Suprapubic skin (tissue), 4 donors: Measurements from ENCODE around the gene ARHGAP29. TPM values are rescaled to one million over a fixed set of nuclear protein-coding genes. Genes with fewer than 3 reads are reported as not detected.

Source experiments
- DNase-seq, 2 donors: peaks; one replicate each; pipeline ENCODE4 v3.0.0-alpha.2; 2019; ENCODE audit warnings: low spot score in 2 of 2
- H3K27ac ChIP-seq: fragments of 200-600 bp; sonication (generic); one replicate; pipeline ENCODE4 v1.5.1; 2019
- H3K27me3 ChIP-seq: fragments of 200-600 bp; sonication (generic); one replicate; pipeline ENCODE4 v1.5.1; 2019
- H3K36me3 ChIP-seq: fragments of 200-600 bp; sonication (generic); one replicate; pipeline ENCODE4 v1.5.1; 2019
- H3K4me1 ChIP-seq: fragments of 200-600 bp; sonication (generic); one replicate; pipeline ENCODE4 v1.5.1; 2019
- H3K4me3 ChIP-seq: fragments of 200-600 bp; sonication (generic); one replicate; pipeline ENCODE4 v1.5.1; 2019; ENCODE audit warnings: mild to moderate bottlenecking
- H3K9me3 ChIP-seq: fragments of 200-600 bp; sonication (generic); one replicate; pipeline ENCODE4 v1.5.1; 2019
- EP300 ChIP-seq: sonication (generic); formaldehyde crosslinking; IDR thresholded peaks from one replicate; pipeline ENCODE4 v1.6.1; 2017; ENCODE audit warnings: antibody characterized with exemption
- POLR2A ChIP-seq, 2 donors: fragments of 450-650 bp; IDR thresholded peaks; one replicate each; pipeline ENCODE4 v1.6.1; 2017; ENCODE audit warnings: antibody characterized with exemption in 2 of 2, mild to moderate bottlenecking in 2 of 2, moderate library complexity in 2 of 2
- POLR2AphosphoS5 ChIP-seq, 3 donors: sonication (generic); formaldehyde crosslinking; IDR thresholded peaks; one replicate each; pipeline ENCODE4 v1.6.1; 2017; ENCODE audit warnings: antibody characterized with exemption in 3 of 3
- whole genome bisulfite sequencing: methylation state at CpG from one replicate; pipeline ENCODE4 v1.1.5; 2018; 5-methylcytosine and 5-hydroxymethylcytosine counted together
- total RNA-seq, 4 donors: library from RNA; depleted of rRNA; stranded (reverse); fragments of >200 nt; gene quantifications; one replicate each; pipeline ENCODE4 v1.1.0, GENCODE V29; 2016
- TF ChIP-seq, protein P1 (sequence below), 2 donors: fragments of 200-600 bp in 1 of 2; fragments of 450-650 bp in 1 of 2; sonication (generic) in 1 of 2; IDR thresholded peaks; one replicate each; pipeline ENCODE4 v1.5.1; 2016 to 2019; ENCODE audit warnings: antibody characterized with exemption in 2 of 2, mild to moderate bottlenecking in 1 of 2, moderate library complexity in 1 of 2

ARHGAP29 gene
- total RNA-seq, 4 donors from 2014 or later, result 23.4 to 38.3 (median 28.6) TPM

- Histone ChIP-seq H3K27ac (no peak overlapping the region), H3K36me3 (no peaks in the 10 kb centered on the region), H3K27me3 (no peaks in the 10 kb centered on the region), H3K4me1 (peaks cover 21% of the 10 kb centered on the region), H3K4me3 (no peak overlapping the region), H3K9me3 (no peaks in the 10 kb centered on the region)
- no peak for DNase-seq
- no peak for TF ChIP-seq EP300
- TF ChIP-seq, protein P1, sequence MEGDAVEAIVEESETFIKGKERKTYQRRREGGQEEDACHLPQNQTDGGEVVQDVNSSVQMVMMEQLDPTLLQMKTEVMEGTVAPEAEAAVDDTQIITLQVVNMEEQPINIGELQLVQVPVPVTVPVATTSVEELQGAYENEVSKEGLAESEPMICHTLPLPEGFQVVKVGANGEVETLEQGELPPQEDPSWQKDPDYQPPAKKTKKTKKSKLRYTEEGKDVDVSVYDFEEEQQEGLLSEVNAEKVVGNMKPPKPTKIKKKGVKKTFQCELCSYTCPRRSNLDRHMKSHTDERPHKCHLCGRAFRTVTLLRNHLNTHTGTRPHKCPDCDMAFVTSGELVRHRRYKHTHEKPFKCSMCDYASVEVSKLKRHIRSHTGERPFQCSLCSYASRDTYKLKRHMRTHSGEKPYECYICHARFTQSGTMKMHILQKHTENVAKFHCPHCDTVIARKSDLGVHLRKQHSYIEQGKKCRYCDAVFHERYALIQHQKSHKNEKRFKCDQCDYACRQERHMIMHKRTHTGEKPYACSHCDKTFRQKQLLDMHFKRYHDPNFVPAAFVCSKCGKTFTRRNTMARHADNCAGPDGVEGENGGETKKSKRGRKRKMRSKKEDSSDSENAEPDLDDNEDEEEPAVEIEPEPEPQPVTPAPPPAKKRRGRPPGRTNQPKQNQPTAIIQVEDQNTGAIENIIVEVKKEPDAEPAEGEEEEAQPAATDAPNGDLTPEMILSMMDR (IDR thresholded peaks at IDR 0.05), result no peak
- TF ChIP-seq POLR2A (IDR thresholded peaks at IDR 0.05), result no peak
- no peak for TF ChIP-seq POLR2AphosphoS5 (IDR thresholded peaks at IDR 0.05)
- WGBS, result 61% methylated on average over 1 of the region's 1 CpG
These were observed 9.8 kb downstream of the ARHGAP29 start for GRCh38 chr1:94227624-94228023.

DNA sequence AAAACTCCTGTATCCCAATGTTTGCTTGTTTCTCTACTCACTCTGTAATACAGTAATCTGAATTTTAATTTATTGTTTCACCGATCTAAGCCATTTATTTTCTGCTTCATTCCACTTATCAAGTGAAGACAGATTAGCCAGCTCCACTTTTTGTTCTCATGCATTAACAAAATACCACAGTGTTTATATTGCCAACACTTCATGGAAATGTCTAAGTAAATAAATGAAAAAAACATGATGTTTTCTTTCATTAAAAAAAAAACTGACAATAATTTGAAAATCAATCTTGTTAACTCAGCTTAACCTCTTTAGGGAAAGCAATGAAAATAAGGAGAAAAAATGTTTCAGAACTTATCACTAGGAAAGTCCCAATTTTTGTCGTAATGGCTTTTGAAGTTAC, 11.5 kb downstream of the ARHGAP29 start:
- TF ChIP-seq POLR2AphosphoS5 (IDR thresholded peaks at IDR 0.05), result no peak
- TF ChIP-seq POLR2A (IDR thresholded peaks at IDR 0.05), result no peak
- TF ChIP-seq EP300, result no peak
- TF ChIP-seq, protein P1 (IDR thresholded peaks at IDR 0.05), result no peak
- Histone ChIP-seq H3K4me3 (no peak overlapping the region), H3K27ac (no peak overlapping the region), H3K27me3 (no peaks in the 10 kb centered on the region), H3K9me3 (no peaks in the 10 kb centered on the region), H3K36me3 (no peaks in the 10 kb centered on the region), H3K4me1 (peaks cover 18% of the 10 kb centered on the region)
- WGBS, result 69% methylated on average over 2 of the region's 2 CpGs
- DNase-seq, result no peak

DNA sequence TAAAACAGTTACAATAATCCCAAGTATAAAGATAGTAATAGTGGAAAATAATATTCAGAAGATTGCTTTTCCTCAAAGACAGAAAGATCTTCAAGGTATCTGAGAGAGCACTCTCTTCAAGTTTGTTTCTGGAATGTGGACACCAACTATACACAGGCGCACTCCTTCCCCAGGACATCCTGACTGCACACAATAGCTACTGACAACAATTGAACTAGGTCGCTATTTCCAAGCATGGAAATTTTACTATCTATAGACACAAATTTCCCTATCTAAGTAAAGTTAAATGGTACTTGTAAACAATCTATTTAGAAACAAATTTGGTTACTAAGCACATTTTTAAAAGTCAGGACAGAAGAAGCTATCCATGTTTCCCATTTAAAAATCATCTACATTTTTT, 19.1 kb downstream of the ARHGAP29 start:
- DNase-seq, result no peak
- TF ChIP-seq, protein P1 (IDR thresholded peaks at IDR 0.05), result no peak
- TF ChIP-seq POLR2AphosphoS5 (IDR thresholded peaks at IDR 0.05) (no peak), POLR2A (IDR thresholded peaks at IDR 0.05) (no peak), EP300 (no peak)
- WGBS, result 78% methylated on average over 2 of the region's 2 CpGs
- H3K4me1 ChIP-seq, result no peaks in the 10 kb centered on the region
- H3K36me3 ChIP-seq, result no peaks in the 10 kb centered on the region
- H3K4me3 ChIP-seq, result no peak overlapping the region
- H3K9me3 ChIP-seq, result no peaks in the 10 kb centered on the region
- H3K27me3 ChIP-seq, result no peaks in the 10 kb centered on the region
- H3K27ac ChIP-seq, result no peak overlapping the region

- no peaks in the 10 kb centered on the region for H3K27me3 ChIP-seq
- no peaks in the 10 kb centered on the region for H3K9me3 ChIP-seq
- H3K4me1 ChIP-seq, result no peaks in the 10 kb centered on the region
- H3K27ac ChIP-seq, result no peak overlapping the region
- no peak for TF ChIP-seq POLR2AphosphoS5 (IDR thresholded peaks at IDR 0.05)
- TF ChIP-seq, protein P1 (IDR thresholded peaks at IDR 0.05), result no peak
- no peak for TF ChIP-seq POLR2A (IDR thresholded peaks at IDR 0.05)
- no peak for TF ChIP-seq EP300
- H3K4me3 ChIP-seq, result no peak overlapping the region
- H3K36me3 ChIP-seq, result no peaks in the 10 kb centered on the region
- no peak for DNase-seq
These were observed 21.4 kb downstream of the ARHGAP29 start for GRCh38 chr1:94215955-94216354.

- WGBS, result 97% methylated on average over 1 of the region's 1 CpG
- H3K27me3 ChIP-seq, result no peaks in the 10 kb centered on the region
These were observed 27.4 kb downstream of the ARHGAP29 start for GRCh38 chr1:94209982-94210381.

More at GRCh38 chr1:94209982-94210381, 27.4 kb downstream of the ARHGAP29 start:
- TF ChIP-seq EP300 (no peak), POLR2AphosphoS5 (IDR thresholded peaks at IDR 0.05) (no peak), POLR2A (IDR thresholded peaks at IDR 0.05) (no peak)
- TF ChIP-seq, protein P1 (IDR thresholded peaks at IDR 0.05), result no peak
- H3K4me3 ChIP-seq, result no peak overlapping the region
- no peak for DNase-seq
- H3K4me1 ChIP-seq, result no peaks in the 10 kb centered on the region
- H3K9me3 ChIP-seq, result no peaks in the 10 kb centered on the region
- H3K36me3 ChIP-seq, result peaks cover 7% of the 10 kb centered on the region
- H3K27ac ChIP-seq, result no peak overlapping the region
